K562 (cell line): Measurements from ENCODE around the gene ACADVL. TPM values are rescaled to one million over a fixed set of nuclear protein-coding genes. Genes with fewer than 3 reads are reported as not detected.

Source experiments
- CXXC5 ChIP-seq: fragments of 250-450 bp; sonication (Bioruptor Pico); IDR thresholded peaks from 2 replicates; pipeline ENCODE4 v1.8.0; 2022; ENCODE audit warnings: inconsistent platforms, mild to moderate bottlenecking, moderate library complexity
- MYBL2 ChIP-seq, 2 experiments: fragments of 450-650 bp in 1 of 2; sonication (generic) in 1 of 2; formaldehyde crosslinking in 1 of 2; IDR thresholded peaks; 2 replicates each; pipeline versions ENCODE4 v1.6.1 to v1.8.1; 2017 to 2022; ENCODE audit warnings: borderline replicate concordance in 1 of 2, inconsistent platforms in 1 of 2, low read depth in 1 of 2, mild to moderate bottlenecking in 1 of 2, missing genetic modification reagents in 1 of 2, moderate library complexity in 1 of 2
- SETDB1 ChIP-seq: IDR thresholded peaks from one replicate; pipeline ENCODE4 v1.6.1; 2012; ENCODE audit warnings: low read length, control low read depth, inconsistent platforms
- TAF9B ChIP-seq: fragments of 450-650 bp; IDR thresholded peaks from 2 replicates; pipeline ENCODE4 v1.6.1; 2018; ENCODE audit warnings: mild to moderate bottlenecking; ENCODE audit not compliant: partially characterized antibody
- ZBTB1 ChIP-seq: sonication (generic); formaldehyde crosslinking; IDR thresholded peaks from 2 replicates; pipeline ENCODE4 v1.8.1; 2023; ENCODE audit warnings: missing genetic modification reagents, low read depth, mild to moderate bottlenecking, borderline replicate concordance
- polyA plus RNA-seq, 8 experiments: library from polyadenylated mRNA; depleted of rRNA in 4 of 8; stranded (reverse) in 5 of 8; unstranded in 3 of 8; fragments of >200 nt; fragmentation: Nextera tagmentation in 2 of 8; fragmentation: Illumina TruSeq in 1 of 8; extraction: Ambion mirVana in 2 of 8; extraction: Trizol in 1 of 8; gene quantifications; 2 replicates each; pipeline versions ENCODE4 v1.2.1 to v1.2.3, GENCODE V29; 2011 to 2014; ENCODE audit warnings: inconsistent platforms in 1 of 8, missing spikeins in 1 of 8
- total RNA-seq, 7 experiments: library from RNA; depleted of rRNA in 6 of 7; stranded (reverse); fragments of >200 nt in 6 of 7; fragmentation: Illumina TruSeq in 2 of 7; extraction: Trizol in 2 of 7; gene quantifications; 2 replicates each; pipeline versions ENCODE4 v1.2.1 to v1.2.3, GENCODE V29; 2011 to 2021; ENCODE audit warnings: low replicate concordance in 1 of 7
- TF ChIP-seq, protein P1 (sequence below), 2 experiments: fragments of 450-650 bp; formaldehyde crosslinking in 1 of 2; IDR thresholded peaks; 2 replicates each; pipeline versions ENCODE4 v1.4.0 to v1.6.1; 2014 to 2020; ENCODE audit warnings: mild to moderate bottlenecking in 2 of 2, borderline replicate concordance in 1 of 2, low read depth in 1 of 2
- TF ChIP-seq, protein P2 (sequence below): sonication (generic); formaldehyde crosslinking; IDR thresholded peaks from 2 replicates; pipeline ENCODE4 v1.8.0; 2023; ENCODE audit warnings: mild to moderate bottlenecking, missing genetic modification reagents
- TF ChIP-seq, protein P3 (sequence below): fragments of 250-450 bp; sonication (Bioruptor Pico); IDR thresholded peaks from 2 replicates; pipeline ENCODE4 v1.8.0; 2021; ENCODE audit warnings: moderate library complexity, mild to moderate bottlenecking, inconsistent platforms

ACADVL gene
- total and polyA plus RNA-seq, 9 of the 15 experiments (the other 6 are each of a cell fraction or from before 2014, with no cell fraction given) = 25.5 to 449 (median 214) TPM

DNA sequence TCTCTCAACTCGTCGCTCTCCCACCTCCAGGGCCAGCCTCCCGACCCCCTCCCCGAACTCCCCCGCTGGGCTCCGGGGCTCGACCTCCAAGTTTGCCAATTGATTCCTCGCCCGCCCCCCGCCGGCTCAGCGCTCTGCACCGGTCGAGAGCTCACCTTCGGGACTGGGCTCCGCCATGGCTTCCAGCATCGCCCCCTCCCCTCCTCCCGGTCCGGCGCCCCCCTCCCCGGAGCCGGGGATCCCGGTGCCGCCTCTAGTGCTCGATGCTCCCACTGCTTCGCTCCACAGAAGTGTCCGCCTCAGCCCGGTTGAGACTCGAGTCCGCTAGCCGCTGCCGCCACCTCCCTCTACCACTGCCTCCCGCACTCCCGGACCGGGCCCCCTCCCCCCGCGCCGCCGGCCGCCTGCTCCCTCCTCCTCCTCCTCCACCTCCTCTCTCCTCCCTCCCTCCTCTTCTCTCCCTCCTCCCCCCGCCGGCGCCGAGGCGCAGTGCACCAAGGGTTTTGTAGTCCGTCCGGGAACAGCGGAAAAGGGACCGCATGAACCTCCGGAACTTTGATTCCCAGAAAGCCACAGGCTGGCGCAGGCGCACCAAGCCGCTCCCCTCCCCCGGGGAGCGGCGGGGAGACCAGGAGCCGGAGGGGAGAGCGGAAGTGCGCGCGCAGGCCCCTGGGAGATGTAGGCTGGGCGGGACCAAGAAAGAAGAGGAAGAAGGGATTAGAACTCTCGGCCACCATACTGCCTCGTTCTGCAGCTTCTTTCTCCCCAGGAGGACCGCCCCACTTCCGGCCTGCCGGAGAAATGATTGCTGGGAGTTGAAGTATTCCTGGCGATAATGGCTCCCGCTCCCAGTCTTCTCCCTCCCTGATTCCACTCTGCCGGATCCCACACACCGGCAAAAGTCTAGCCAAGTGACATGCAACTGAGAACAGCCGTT lies 19.6 kb downstream of the ACADVL start, which contains the start of gene PHF23 (continued):
- TF ChIP-seq, protein P1, sequence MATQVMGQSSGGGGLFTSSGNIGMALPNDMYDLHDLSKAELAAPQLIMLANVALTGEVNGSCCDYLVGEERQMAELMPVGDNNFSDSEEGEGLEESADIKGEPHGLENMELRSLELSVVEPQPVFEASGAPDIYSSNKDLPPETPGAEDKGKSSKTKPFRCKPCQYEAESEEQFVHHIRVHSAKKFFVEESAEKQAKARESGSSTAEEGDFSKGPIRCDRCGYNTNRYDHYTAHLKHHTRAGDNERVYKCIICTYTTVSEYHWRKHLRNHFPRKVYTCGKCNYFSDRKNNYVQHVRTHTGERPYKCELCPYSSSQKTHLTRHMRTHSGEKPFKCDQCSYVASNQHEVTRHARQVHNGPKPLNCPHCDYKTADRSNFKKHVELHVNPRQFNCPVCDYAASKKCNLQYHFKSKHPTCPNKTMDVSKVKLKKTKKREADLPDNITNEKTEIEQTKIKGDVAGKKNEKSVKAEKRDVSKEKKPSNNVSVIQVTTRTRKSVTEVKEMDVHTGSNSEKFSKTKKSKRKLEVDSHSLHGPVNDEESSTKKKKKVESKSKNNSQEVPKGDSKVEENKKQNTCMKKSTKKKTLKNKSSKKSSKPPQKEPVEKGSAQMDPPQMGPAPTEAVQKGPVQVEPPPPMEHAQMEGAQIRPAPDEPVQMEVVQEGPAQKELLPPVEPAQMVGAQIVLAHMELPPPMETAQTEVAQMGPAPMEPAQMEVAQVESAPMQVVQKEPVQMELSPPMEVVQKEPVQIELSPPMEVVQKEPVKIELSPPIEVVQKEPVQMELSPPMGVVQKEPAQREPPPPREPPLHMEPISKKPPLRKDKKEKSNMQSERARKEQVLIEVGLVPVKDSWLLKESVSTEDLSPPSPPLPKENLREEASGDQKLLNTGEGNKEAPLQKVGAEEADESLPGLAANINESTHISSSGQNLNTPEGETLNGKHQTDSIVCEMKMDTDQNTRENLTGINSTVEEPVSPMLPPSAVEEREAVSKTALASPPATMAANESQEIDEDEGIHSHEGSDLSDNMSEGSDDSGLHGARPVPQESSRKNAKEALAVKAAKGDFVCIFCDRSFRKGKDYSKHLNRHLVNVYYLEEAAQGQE (IDR thresholded peaks at IDR 0.05; ENCODE audit: borderline replicate concordance) = peak; percentile 44; the same call in 1 of the 2 replicates
- TF ChIP-seq, protein P1 (CRISPR knock-in tag; IDR thresholded peaks at IDR 0.05; ENCODE audit: low read depth) = no peak
- TF ChIP-seq, protein P2, sequence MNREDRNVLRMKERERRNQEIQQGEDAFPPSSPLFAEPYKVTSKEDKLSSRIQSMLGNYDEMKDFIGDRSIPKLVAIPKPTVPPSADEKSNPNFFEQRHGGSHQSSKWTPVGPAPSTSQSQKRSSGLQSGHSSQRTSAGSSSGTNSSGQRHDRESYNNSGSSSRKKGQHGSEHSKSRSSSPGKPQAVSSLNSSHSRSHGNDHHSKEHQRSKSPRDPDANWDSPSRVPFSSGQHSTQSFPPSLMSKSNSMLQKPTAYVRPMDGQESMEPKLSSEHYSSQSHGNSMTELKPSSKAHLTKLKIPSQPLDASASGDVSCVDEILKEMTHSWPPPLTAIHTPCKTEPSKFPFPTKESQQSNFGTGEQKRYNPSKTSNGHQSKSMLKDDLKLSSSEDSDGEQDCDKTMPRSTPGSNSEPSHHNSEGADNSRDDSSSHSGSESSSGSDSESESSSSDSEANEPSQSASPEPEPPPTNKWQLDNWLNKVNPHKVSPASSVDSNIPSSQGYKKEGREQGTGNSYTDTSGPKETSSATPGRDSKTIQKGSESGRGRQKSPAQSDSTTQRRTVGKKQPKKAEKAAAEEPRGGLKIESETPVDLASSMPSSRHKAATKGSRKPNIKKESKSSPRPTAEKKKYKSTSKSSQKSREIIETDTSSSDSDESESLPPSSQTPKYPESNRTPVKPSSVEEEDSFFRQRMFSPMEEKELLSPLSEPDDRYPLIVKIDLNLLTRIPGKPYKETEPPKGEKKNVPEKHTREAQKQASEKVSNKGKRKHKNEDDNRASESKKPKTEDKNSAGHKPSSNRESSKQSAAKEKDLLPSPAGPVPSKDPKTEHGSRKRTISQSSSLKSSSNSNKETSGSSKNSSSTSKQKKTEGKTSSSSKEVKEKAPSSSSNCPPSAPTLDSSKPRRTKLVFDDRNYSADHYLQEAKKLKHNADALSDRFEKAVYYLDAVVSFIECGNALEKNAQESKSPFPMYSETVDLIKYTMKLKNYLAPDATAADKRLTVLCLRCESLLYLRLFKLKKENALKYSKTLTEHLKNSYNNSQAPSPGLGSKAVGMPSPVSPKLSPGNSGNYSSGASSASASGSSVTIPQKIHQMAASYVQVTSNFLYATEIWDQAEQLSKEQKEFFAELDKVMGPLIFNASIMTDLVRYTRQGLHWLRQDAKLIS (CRISPR knock-in tag) = peak; percentile 25; the same call in 1 of the 2 replicates
- TF ChIP-seq ZBTB1 (CRISPR knock-in tag) (no peak), SETDB1 (no peak), MYBL2 (IDR thresholded peaks at IDR 0.05; ENCODE audit: low read depth) (no peak), MYBL2 (CRISPR knock-in tag; IDR thresholded peaks at IDR 0.05; ENCODE audit: borderline replicate concordance) (no peak), CXXC5 (CRISPR knock-in tag) (peak; percentile 53), TAF9B (peak; percentile 25)
- TF ChIP-seq, protein P3, sequence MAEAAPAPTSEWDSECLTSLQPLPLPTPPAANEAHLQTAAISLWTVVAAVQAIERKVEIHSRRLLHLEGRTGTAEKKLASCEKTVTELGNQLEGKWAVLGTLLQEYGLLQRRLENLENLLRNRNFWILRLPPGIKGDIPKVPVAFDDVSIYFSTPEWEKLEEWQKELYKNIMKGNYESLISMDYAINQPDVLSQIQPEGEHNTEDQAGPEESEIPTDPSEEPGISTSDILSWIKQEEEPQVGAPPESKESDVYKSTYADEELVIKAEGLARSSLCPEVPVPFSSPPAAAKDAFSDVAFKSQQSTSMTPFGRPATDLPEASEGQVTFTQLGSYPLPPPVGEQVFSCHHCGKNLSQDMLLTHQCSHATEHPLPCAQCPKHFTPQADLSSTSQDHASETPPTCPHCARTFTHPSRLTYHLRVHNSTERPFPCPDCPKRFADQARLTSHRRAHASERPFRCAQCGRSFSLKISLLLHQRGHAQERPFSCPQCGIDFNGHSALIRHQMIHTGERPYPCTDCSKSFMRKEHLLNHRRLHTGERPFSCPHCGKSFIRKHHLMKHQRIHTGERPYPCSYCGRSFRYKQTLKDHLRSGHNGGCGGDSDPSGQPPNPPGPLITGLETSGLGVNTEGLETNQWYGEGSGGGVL (CRISPR knock-in tag) = no peak
